ENCODE results near the gene SLC5A5. TPM values are rescaled to one million over a fixed set of nuclear protein-coding genes. Genes with fewer than 3 reads are reported as not detected.

Gene SLC5A5
- total and polyA plus RNA-seq, 10 of the 15 experiments (the other 5 are each of a cell fraction or from before 2014, with no cell fraction given): 0.02 to 0.08 (median 0.05) TPM; not detected in 3

- TF ChIP-seq EP300 (IDR thresholded peaks at IDR 0.05; ENCODE audit: borderline replicate concordance in 1 of 2, control insufficient read depth in 1 of 2, low read depth in 2 of 2, low read length in 2 of 2): no peak
- TF ChIP-seq ZNF217 (IDR thresholded peaks at IDR 0.05): no peak
- TF ChIP-seq SREBF1 (IDR thresholded peaks at IDR 0.05; ENCODE audit: low read length): no peak
- TF ChIP-seq IRF5 (IDR thresholded peaks at IDR 0.05; ENCODE audit: borderline replicate concordance): no peak
- TF ChIP-seq SP1 (IDR thresholded peaks at IDR 0.05; ENCODE audit: low read depth, low read length): peak; percentile 31
- no peak for TF ChIP-seq NFXL1 (IDR thresholded peaks at IDR 0.05; ENCODE audit: borderline replicate concordance)
- TF ChIP-seq NFYA (IDR thresholded peaks at IDR 0.05; ENCODE audit: borderline replicate concordance, low read depth, low read length): no peak
- TF ChIP-seq JUNB (IDR thresholded peaks at IDR 0.05): no peak
- no peak for TF ChIP-seq SIN3A (IDR thresholded peaks at IDR 0.05; ENCODE audit: low read depth, low read length)
- TF ChIP-seq, protein P1, sequence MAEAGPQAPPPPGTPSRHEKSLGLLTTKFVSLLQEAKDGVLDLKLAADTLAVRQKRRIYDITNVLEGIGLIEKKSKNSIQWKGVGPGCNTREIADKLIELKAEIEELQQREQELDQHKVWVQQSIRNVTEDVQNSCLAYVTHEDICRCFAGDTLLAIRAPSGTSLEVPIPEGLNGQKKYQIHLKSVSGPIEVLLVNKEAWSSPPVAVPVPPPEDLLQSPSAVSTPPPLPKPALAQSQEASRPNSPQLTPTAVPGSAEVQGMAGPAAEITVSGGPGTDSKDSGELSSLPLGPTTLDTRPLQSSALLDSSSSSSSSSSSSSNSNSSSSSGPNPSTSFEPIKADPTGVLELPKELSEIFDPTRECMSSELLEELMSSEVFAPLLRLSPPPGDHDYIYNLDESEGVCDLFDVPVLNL (IDR thresholded peaks at IDR 0.05; ENCODE audit: low read depth, low read length): no peak
- no peak for TF ChIP-seq ASH2L (IDR thresholded peaks at IDR 0.05; ENCODE audit: borderline replicate concordance, low read depth)
- TF ChIP-seq, protein P2, sequence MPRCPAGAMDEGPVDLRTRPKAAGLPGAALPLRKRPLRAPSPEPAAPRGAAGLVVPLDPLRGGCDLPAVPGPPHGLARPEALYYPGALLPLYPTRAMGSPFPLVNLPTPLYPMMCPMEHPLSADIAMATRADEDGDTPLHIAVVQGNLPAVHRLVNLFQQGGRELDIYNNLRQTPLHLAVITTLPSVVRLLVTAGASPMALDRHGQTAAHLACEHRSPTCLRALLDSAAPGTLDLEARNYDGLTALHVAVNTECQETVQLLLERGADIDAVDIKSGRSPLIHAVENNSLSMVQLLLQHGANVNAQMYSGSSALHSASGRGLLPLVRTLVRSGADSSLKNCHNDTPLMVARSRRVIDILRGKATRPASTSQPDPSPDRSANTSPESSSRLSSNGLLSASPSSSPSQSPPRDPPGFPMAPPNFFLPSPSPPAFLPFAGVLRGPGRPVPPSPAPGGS (IDR thresholded peaks at IDR 0.05; ENCODE audit: borderline replicate concordance, insufficient read depth, low read depth, low read length, poor library complexity, severe bottlenecking): no peak
- TF ChIP-seq NFIC (IDR thresholded peaks at IDR 0.05; ENCODE audit: low read depth, low read length): no peak
- TF ChIP-seq IKZF2 (IDR thresholded peaks at IDR 0.05): no peak
- TF ChIP-seq TAF1 (IDR thresholded peaks at IDR 0.05; ENCODE audit: borderline replicate concordance, low read depth, low read length): no peak
- no peak for TF ChIP-seq HDAC6 (IDR thresholded peaks at IDR 0.05; ENCODE audit: unreplicated experiment)
- TF ChIP-seq KDM1A (IDR thresholded peaks at IDR 0.05; ENCODE audit: borderline replicate concordance): no peak
- no peak for TF ChIP-seq PRDM15 (CRISPR knock-in tag; IDR thresholded peaks at IDR 0.05)
- no peak for TF ChIP-seq CHD2 (IDR thresholded peaks at IDR 0.05; ENCODE audit: borderline replicate concordance, low read depth, low read length)
These were observed 66.5 kb downstream of the SLC5A5 start (continued) for GRCh38 chr19:17938092-17938845.
